Stomach (tissue), 9 donors: ENCODE results near the gene KCNJ4. TPM values are rescaled to one million over a fixed set of nuclear protein-coding genes. Genes with fewer than 3 reads are reported as not detected.

ENCODE experiments used
- DNase-seq, 2 donors: peaks; one replicate each; pipeline versions ENCODE4 v3.0.0 to v3.0.0-alpha.2; 2013 to 2019
- H3K27ac ChIP-seq, 5 donors: fragments of 200-600 bp in 4 of 5; sonication (generic) in 4 of 5; one replicate each; pipeline ENCODE4 v1.5.1; 2013 to 2019; ENCODE audit warnings: mild to moderate bottlenecking in 1 of 5, moderate library complexity in 1 of 5
- H3K27me3 ChIP-seq, 3 donors: fragments of 200-600 bp; sonication (generic); one replicate each; pipeline ENCODE4 v1.5.1; 2017 to 2019; ENCODE audit warnings: mixed run types in 1 of 3
- H3K36me3 ChIP-seq, 4 donors: fragments of 200-600 bp; sonication (generic); 1 replicate in 3 of 4; 2 replicates in 1 of 4; pipeline ENCODE4 v1.5.1; 2016 to 2019
- H3K4me1 ChIP-seq, 4 donors: fragments of 200-600 bp; sonication (generic); one replicate each; pipeline ENCODE4 v1.5.1; 2016 to 2019
- H3K4me3 ChIP-seq, 4 donors: fragments of 200-600 bp; sonication (generic) in 3 of 4; one replicate each; pipeline ENCODE4 v1.5.1; 2016 to 2019; ENCODE audit warnings: mild to moderate bottlenecking in 1 of 4
- H3K9me3 ChIP-seq, 4 donors: fragments of 200-600 bp; sonication (generic); one replicate each; pipeline ENCODE4 v1.5.1; 2016 to 2019
- CTCF ChIP-seq, 7 experiments: fragments of 450-650 bp in 4 of 7; fragments of 200-600 bp in 3 of 7; sonication (generic) in 3 of 7; IDR thresholded peaks; one replicate each; pipeline ENCODE4 v1.5.1; 2016 to 2019; ENCODE audit warnings: antibody characterized with exemption in 7 of 7, control low read depth in 2 of 7, mild to moderate bottlenecking in 1 of 7
- EP300 ChIP-seq: sonication (generic); formaldehyde crosslinking; IDR thresholded peaks from one replicate; pipeline ENCODE4 v1.6.1; 2017; ENCODE audit warnings: antibody characterized with exemption
- POLR2A ChIP-seq, 4 donors: fragments of 450-650 bp; IDR thresholded peaks; one replicate each; pipeline ENCODE4 v1.6.1; 2016; ENCODE audit warnings: antibody characterized with exemption in 4 of 4, control low read depth in 2 of 4, mild to moderate bottlenecking in 1 of 4, moderate library complexity in 1 of 4
- POLR2AphosphoS5 ChIP-seq, 3 donors: sonication (generic); formaldehyde crosslinking; IDR thresholded peaks; one replicate each; pipeline ENCODE4 v1.6.1; 2016; ENCODE audit warnings: antibody characterized with exemption in 3 of 3
- WGBS, 5 donors: extraction: QIAGEN DNeasy Blood & Tissue Kit in 3 of 5; methylation state at CpG; one replicate each; pipeline versions ENCODE4 v1.1.5 to v1.1.7; 2013 to 2018; 5-methylcytosine and 5-hydroxymethylcytosine counted together
- intact Hi-C: fragments of 100-400 bp; cut with DNase I; formaldehyde crosslinking; loops from one replicate; pipeline ENCODE4 v1.15.1; 2023; ENCODE audit warnings: low total_unique reads
- polyA plus RNA-seq, 3 donors: library from polyadenylated mRNA; stranded (reverse); fragments of 200-250 nt; gene quantifications; one replicate each; pipeline ENCODE4 v1.2.3, GENCODE V29; 2013
- total RNA-seq, 5 donors: library from RNA; depleted of rRNA; stranded (reverse); fragments of >200 nt; gene quantifications; one replicate each; pipeline versions ENCODE4 v1.1.0 to v1.2.3, GENCODE V29; 2014 to 2016
- donor health status: healthy with polysubstance abuse.
- donor health status: Bipolar disorder and iron deficiency.
- donor health status: healthy.

KCNJ4 gene
- total and polyA plus RNA-seq, 8 donors = not detected

GRCh38 chr22:38451404-38451803 lies 3.6 kb downstream of the KCNJ4 start:
- Histone ChIP-seq H3K9me3 (no peaks in the 10 kb centered on the region), H3K4me3 (no peak overlapping the region), H3K36me3 (no peaks in the 10 kb centered on the region), H3K4me1 (peaks cover 14 to 24% (median 20%) of the 10 kb centered on the region in 4 donors), H3K27ac (no peak overlapping the region), H3K27me3 (peaks cover 15 to 93% (median 57%) of the 10 kb centered on the region in 3 donors)
- TF ChIP-seq CTCF (IDR thresholded peaks at IDR 0.05) (no peak), POLR2AphosphoS5 (IDR thresholded peaks at IDR 0.05) (no peak), EP300 (no peak), POLR2A (IDR thresholded peaks at IDR 0.05) (no peak)
- 84 to 96% (median 88%) methylated on average over 2 of the region's 2 CpGs for WGBS, 5 donors
- DNase-seq = no peak
- intact Hi-C loops = no loop called here

- no peaks in the 10 kb centered on the region for H3K9me3 ChIP-seq
- H3K4me1 ChIP-seq = peaks cover 7 to 15% (median 11%) of the 10 kb centered on the region in 4 donors
- intact Hi-C loops = no loop called here
- H3K27me3 ChIP-seq = peaks cover 8 to 92% (median 55%) of the 10 kb centered on the region in 3 donors
- no peak overlapping the region for H3K27ac ChIP-seq
- no peak for DNase-seq
- no peak for TF ChIP-seq EP300
- TF ChIP-seq CTCF (IDR thresholded peaks at IDR 0.05) = no peak
- TF ChIP-seq POLR2AphosphoS5 (IDR thresholded peaks at IDR 0.05) = no peak
- no peak for TF ChIP-seq POLR2A (IDR thresholded peaks at IDR 0.05)
- 46 to 50% (median 47%) methylated on average over 11 of the region's 11 CpGs for WGBS, 5 donors
- no peak overlapping the region for H3K4me3 ChIP-seq
- no peaks in the 10 kb centered on the region for H3K36me3 ChIP-seq
These were observed 4.7 kb downstream of the KCNJ4 start for GRCh38 chr22:38450234-38450797.

GRCh38 chr22:38449776-38450175 lies 5.2 kb downstream of the KCNJ4 start:
- peaks cover 6 to 87% (median 55%) of the 10 kb centered on the region in 3 donors for H3K27me3 ChIP-seq
- WGBS, 5 donors = 69 to 80% (median 73%) methylated on average over 18 of the region's 18 CpGs
- intact Hi-C loops = no loop called here
- peaks cover 4 to 13% (median 8%) of the 10 kb centered on the region in 4 donors for H3K4me1 ChIP-seq
- no peak overlapping the region for H3K4me3 ChIP-seq
- H3K36me3 ChIP-seq = no peaks in the 10 kb centered on the region
- no peak for DNase-seq
- no peak overlapping the region for H3K27ac ChIP-seq
- no peaks in the 10 kb centered on the region for H3K9me3 ChIP-seq
- TF ChIP-seq POLR2A (IDR thresholded peaks at IDR 0.05) (no peak), EP300 (no peak), CTCF (IDR thresholded peaks at IDR 0.05) (no peak), POLR2AphosphoS5 (IDR thresholded peaks at IDR 0.05) (no peak)

GRCh38 chr22:38448945-38449745 lies 5.9 kb downstream of the KCNJ4 start:
- Histone ChIP-seq H3K27ac (no peak overlapping the region), H3K27me3 (peaks cover 0 to 87% (median 53%) of the 10 kb centered on the region in 3 donors), H3K4me1 (peaks cover 0 to 6% (median 3%) of the 10 kb centered on the region in 4 donors), H3K36me3 (no peaks in the 10 kb centered on the region), H3K9me3 (no peaks in the 10 kb centered on the region), H3K4me3 (no peak overlapping the region)
- 70 to 77% (median 73%) methylated on average over 13 to 14 of the region's 14 CpGs for WGBS, 5 donors
- TF ChIP-seq POLR2A (IDR thresholded peaks at IDR 0.05) = no peak
- TF ChIP-seq POLR2AphosphoS5 (IDR thresholded peaks at IDR 0.05) = no peak
- no peak for TF ChIP-seq CTCF (IDR thresholded peaks at IDR 0.05)
- TF ChIP-seq EP300 = no peak
- DNase-seq = no peak
- intact Hi-C loops = no loop called here
